Immature natural killer cell (primary cell): ENCODE results near the gene PAFAH1B1. TPM values are rescaled to one million over a fixed set of nuclear protein-coding genes. Genes with fewer than 3 reads are reported as not detected.

ENCODE experiments used
- DNase-seq, 3 donors: peaks; one replicate each; pipeline ENCODE4 v3.0.0; 2022; ENCODE audit warnings: mixed read lengths in 1 of 3
- H3K27ac Mint-ChIP-seq, 6 donors: one replicate each; pipeline ENCODE4 v1.8.0; 2020; ENCODE audit warnings: mixed read lengths in 6 of 6, mild to moderate bottlenecking in 5 of 6, inconsistent platforms in 4 of 6, moderate library complexity in 3 of 6
- H3K27me3 Mint-ChIP-seq, 3 donors: one replicate each; pipeline ENCODE4 v1.8.0; 2020 to 2021; ENCODE audit warnings: low read depth in 3 of 3, mild to moderate bottlenecking in 3 of 3, mixed read lengths in 3 of 3, moderate library complexity in 3 of 3, inconsistent platforms in 1 of 3
- H3K36me3 Mint-ChIP-seq, 3 donors: one replicate each; pipeline ENCODE4 v1.8.0; 2020; ENCODE audit warnings: mixed read lengths in 3 of 3, inconsistent platforms in 2 of 3, mild to moderate bottlenecking in 2 of 3
- H3K4me1 Mint-ChIP-seq, 2 donors: one replicate each; pipeline ENCODE4 v1.8.0; 2020; ENCODE audit warnings: inconsistent platforms in 2 of 2, mild to moderate bottlenecking in 2 of 2, mixed read lengths in 2 of 2, moderate library complexity in 1 of 2
- H3K4me3 Mint-ChIP-seq, 5 donors: one replicate each; pipeline ENCODE4 v1.8.0; 2020; ENCODE audit warnings: mild to moderate bottlenecking in 5 of 5, mixed read lengths in 5 of 5, inconsistent platforms in 3 of 5, moderate library complexity in 3 of 5
- H3K9me3 Mint-ChIP-seq, 6 donors: one replicate each; pipeline ENCODE4 v1.8.0; 2020; ENCODE audit warnings: mild to moderate bottlenecking in 6 of 6, mixed read lengths in 6 of 6, inconsistent platforms in 4 of 6, moderate library complexity in 3 of 6
- polyA plus RNA-seq, 3 donors: library from polyadenylated mRNA; unstranded; fragments of 300-500 nt; fragmentation: Illumina TruSeq; gene quantifications; one replicate each; pipeline ENCODE4 v1.2.3, GENCODE V29; 2021

Gene PAFAH1B1
- polyA plus RNA-seq, 3 donors from 2014 or later = 6.5 to 14.0 (median 8.7) TPM

GRCh38 chr17:2709183-2709661 lies 115.8 kb downstream of the PAFAH1B1 start:
- H3K4me1 Mint-ChIP-seq = peaks cover 34 to 37% of the 10 kb centered on the region in 2 donors
- no peaks in the 10 kb centered on the region for H3K9me3 Mint-ChIP-seq
- H3K4me3 Mint-ChIP-seq = peak overlapping the region in 3 of 5 donors; percentile 55 to 87 (median 86)
- H3K27me3 Mint-ChIP-seq = peaks cover 4 to 12% (median 5%) of the 10 kb centered on the region in 3 donors
- H3K36me3 Mint-ChIP-seq = no peaks in the 10 kb centered on the region
- H3K27ac Mint-ChIP-seq = peak overlapping the region in 1 of 6 donors; percentile 40
- no peak for DNase-seq

- peaks cover 2 to 12% (median 5%) of the 10 kb centered on the region in 3 donors for H3K27me3 Mint-ChIP-seq
- peaks cover 34 to 36% of the 10 kb centered on the region in 2 donors for H3K4me1 Mint-ChIP-seq
- peak overlapping the region; percentile 66 to 87 (median 76) for H3K27ac Mint-ChIP-seq
- no peaks in the 10 kb centered on the region for H3K36me3 Mint-ChIP-seq
- peak overlapping the region; percentile 80 to 87 (median 86) for H3K4me3 Mint-ChIP-seq
- no peaks in the 10 kb centered on the region for H3K9me3 Mint-ChIP-seq
- no peak for DNase-seq
Observed at GRCh38 chr17:2710071-2710802, 116.8 kb downstream of the PAFAH1B1 start.

GRCh38 chr17:2710803-2711607 lies 117.6 kb downstream of the PAFAH1B1 start:
- H3K36me3 Mint-ChIP-seq = no peaks in the 10 kb centered on the region
- H3K27ac Mint-ChIP-seq = peak overlapping the region in 5 of 6 donors; percentile 71 to 87 (median 80)
- H3K4me3 Mint-ChIP-seq = peak overlapping the region; percentile 80 to 87 (median 86)
- H3K9me3 Mint-ChIP-seq = no peaks in the 10 kb centered on the region
- DNase-seq = peak; percentile 46 to 51 (median 47)
- H3K27me3 Mint-ChIP-seq = peaks cover 2 to 12% (median 5%) of the 10 kb centered on the region in 3 donors
- peaks cover 30 to 34% of the 10 kb centered on the region in 2 donors for H3K4me1 Mint-ChIP-seq

GRCh38 chr17:2711608-2712299 lies 118.3 kb downstream of the PAFAH1B1 start, which contains the start of gene CLUH:
Gene CLUH, minus strand, starts transcription at chr17:2711764. Its CDS starts 103 bp downstream, at chr17:2711661.
- Mint-ChIP-seq H3K9me3 (no peaks in the 10 kb centered on the region), H3K4me3 (peak within 1 kb of the TSS; percentile 82 to 87 (median 86)), H3K4me1 (peaks cover 30 to 34% of the 10 kb centered on the region in 2 donors), H3K27ac (peak within 1 kb of the TSS; percentile 46 to 87 (median 78)), H3K27me3 (peaks cover 2 to 12% (median 5%) of the 10 kb centered on the region in 3 donors), H3K36me3 (no peaks in the 10 kb centered on the region)
- DNase-seq = peak; percentile 95

- H3K4me1 Mint-ChIP-seq = peaks cover 30 to 34% of the 10 kb centered on the region in 2 donors
- no peak for DNase-seq
- peak overlapping the region in 4 of 6 donors; percentile 24 to 79 (median 60) for H3K27ac Mint-ChIP-seq
- H3K36me3 Mint-ChIP-seq = no peaks in the 10 kb centered on the region
- peaks cover 2 to 13% (median 5%) of the 10 kb centered on the region in 3 donors for H3K27me3 Mint-ChIP-seq
- no peaks in the 10 kb centered on the region for H3K9me3 Mint-ChIP-seq
- H3K4me3 Mint-ChIP-seq = peak overlapping the region; percentile 78 to 85 (median 82)
Observed at GRCh38 chr17:2712300-2713043, 119.0 kb downstream of the PAFAH1B1 start.

GRCh38 chr17:2713881-2714280 lies 120.4 kb downstream of the PAFAH1B1 start:
- DNase-seq = no peak
- H3K9me3 Mint-ChIP-seq = no peaks in the 10 kb centered on the region
- H3K4me1 Mint-ChIP-seq = peaks cover 28 to 30% of the 10 kb centered on the region in 2 donors
- H3K27ac Mint-ChIP-seq = no peak overlapping the region
- peaks cover 2 to 13% (median 4%) of the 10 kb centered on the region in 3 donors for H3K27me3 Mint-ChIP-seq
- H3K36me3 Mint-ChIP-seq = no peaks in the 10 kb centered on the region
- H3K4me3 Mint-ChIP-seq = peak overlapping the region in 2 of 5 donors; percentile 25 to 47

GRCh38 chr17:2716649-2717048 lies 123.2 kb downstream of the PAFAH1B1 start:
- Mint-ChIP-seq H3K27ac (no peak overlapping the region), H3K9me3 (no peaks in the 10 kb centered on the region), H3K27me3 (peaks cover 2 to 11% (median 2%) of the 10 kb centered on the region in 3 donors), H3K4me3 (no peak overlapping the region), H3K36me3 (no peaks in the 10 kb centered on the region), H3K4me1 (peaks cover 7 to 9% of the 10 kb centered on the region in 2 donors)
- DNase-seq = no peak

GRCh38 chr17:2718150-2718938 lies 124.9 kb downstream of the PAFAH1B1 start:
- no peak overlapping the region for H3K4me3 Mint-ChIP-seq
- H3K36me3 Mint-ChIP-seq = no peaks in the 10 kb centered on the region
- H3K9me3 Mint-ChIP-seq = no peaks in the 10 kb centered on the region
- H3K27ac Mint-ChIP-seq = no peak overlapping the region
- H3K4me1 Mint-ChIP-seq = peaks cover 0 to 3% of the 10 kb centered on the region in 2 donors
- no peak for DNase-seq
- H3K27me3 Mint-ChIP-seq = peaks cover 2 to 6% (median 5%) of the 10 kb centered on the region in 3 donors

- H3K27ac Mint-ChIP-seq = no peak overlapping the region
- no peaks in the 10 kb centered on the region for H3K36me3 Mint-ChIP-seq
- peaks cover 2 to 6% (median 6%) of the 10 kb centered on the region in 3 donors for H3K27me3 Mint-ChIP-seq
- no peaks in the 10 kb centered on the region for H3K4me1 Mint-ChIP-seq
- no peaks in the 10 kb centered on the region for H3K9me3 Mint-ChIP-seq
- no peak for DNase-seq
- no peak overlapping the region for H3K4me3 Mint-ChIP-seq
Observed at GRCh38 chr17:2719861-2720260, 126.4 kb downstream of the PAFAH1B1 start.

GRCh38 chr17:2721603-2722002 lies 128.1 kb downstream of the PAFAH1B1 start:
- Mint-ChIP-seq H3K4me3 (no peak overlapping the region), H3K4me1 (peaks cover 0 to 3% of the 10 kb centered on the region in 2 donors), H3K9me3 (no peaks in the 10 kb centered on the region), H3K27me3 (peaks cover 6 to 11% (median 9%) of the 10 kb centered on the region in 3 donors), H3K36me3 (peaks cover 0 to 4% (median 0%) of the 10 kb centered on the region in 3 donors), H3K27ac (no peak overlapping the region)
- DNase-seq = no peak

- Mint-ChIP-seq H3K4me3 (no peak overlapping the region), H3K27ac (no peak overlapping the region), H3K27me3 (peaks cover 9 to 12% (median 12%) of the 10 kb centered on the region in 3 donors), H3K4me1 (peaks cover 0 to 3% of the 10 kb centered on the region in 2 donors), H3K9me3 (no peaks in the 10 kb centered on the region), H3K36me3 (peaks cover 0 to 4% (median 0%) of the 10 kb centered on the region in 3 donors)
- DNase-seq = no peak
Observed at GRCh38 chr17:2722611-2723010, 129.2 kb downstream of the PAFAH1B1 start.

GRCh38 chr17:2723505-2723996 lies 130.1 kb downstream of the PAFAH1B1 start:
- peak overlapping the region in 1 of 5 donors; percentile 36 for H3K4me3 Mint-ChIP-seq
- no peaks in the 10 kb centered on the region for H3K9me3 Mint-ChIP-seq
- peaks cover 0 to 4% (median 0%) of the 10 kb centered on the region in 3 donors for H3K36me3 Mint-ChIP-seq
- peaks cover 0 to 3% of the 10 kb centered on the region in 2 donors for H3K4me1 Mint-ChIP-seq
- H3K27ac Mint-ChIP-seq = no peak overlapping the region
- H3K27me3 Mint-ChIP-seq = peaks cover 9 to 13% (median 12%) of the 10 kb centered on the region in 3 donors
- DNase-seq = no peak
